Loucy (cell line): ENCODE results near the gene CD300C.

Source experiments
- H2AFZ ChIP-seq: fragments of 200-600 bp; sonication (generic); 2 replicates; pipeline ENCODE4 v1.6.0; 2016; ENCODE audit warnings: antibody characterized with exemption, mild to moderate bottlenecking, low read length, moderate library complexity
- H3F3A ChIP-seq: fragments of 200-600 bp; 2 replicates; pipeline ENCODE4 v1.6.0; 2016; ENCODE audit warnings: antibody characterized with exemption, low read depth, mild to moderate bottlenecking
- H3K27me3 ChIP-seq: fragments of 200-600 bp; sonication (generic); 2 replicates; pipeline ENCODE4 v1.6.1; 2014; ENCODE audit warnings: low read length, mild to moderate bottlenecking; ENCODE audit not compliant: insufficient read depth, poor library complexity, severe bottlenecking
- H3K36me3 ChIP-seq: fragments of 200-600 bp; sonication (generic); 2 replicates; pipeline ENCODE4 v1.6.1; 2016; ENCODE audit warnings: low read length; ENCODE audit not compliant: insufficient read depth
- H3K4me1 ChIP-seq: fragments of 200-600 bp; sonication (generic); 2 replicates; pipeline ENCODE4 v1.5.1; 2014; ENCODE audit warnings: low read length, mild to moderate bottlenecking; ENCODE audit not compliant: insufficient read depth, poor library complexity, severe bottlenecking
- H3K4me2 ChIP-seq: fragments of 200-600 bp; sonication (generic); 2 replicates; pipeline ENCODE4 v1.6.0; 2014; ENCODE audit warnings: antibody characterized with exemption, low read length, low read depth, mild to moderate bottlenecking; ENCODE audit not compliant: poor library complexity, severe bottlenecking
- H3K4me3 ChIP-seq: fragments of 200-600 bp; sonication (generic); 2 replicates; pipeline ENCODE4 v1.5.1; 2014; ENCODE audit warnings: low read length, mild to moderate bottlenecking, mixed read lengths; ENCODE audit not compliant: poor library complexity, severe bottlenecking
- H3K79me2 ChIP-seq: fragments of 200-600 bp; sonication (generic); 2 replicates; pipeline ENCODE4 v1.6.1; 2014; ENCODE audit warnings: low read length; ENCODE audit not compliant: insufficient read depth
- H3K9ac ChIP-seq: fragments of 200-600 bp; sonication (generic); 2 replicates; pipeline ENCODE4 v1.6.0; 2014; ENCODE audit warnings: mild to moderate bottlenecking, low read depth, low read length, moderate library complexity; ENCODE audit not compliant: poor library complexity, severe bottlenecking
- H3K9me2 ChIP-seq: fragments of 200-600 bp; sonication (generic); replicated peaks from 2 replicates; pipeline ENCODE4 v1.6.1; 2016; ENCODE audit warnings: low read depth, low read length, mixed read lengths
- H3K9me3 ChIP-seq: fragments of 200-600 bp; sonication (generic); 2 replicates; pipeline ENCODE4 v1.6.1; 2014; ENCODE audit warnings: mild to moderate bottlenecking, antibody characterized with exemption, low read length, low read depth; ENCODE audit not compliant: insufficient read depth
- H4K20me1 ChIP-seq: fragments of 200-600 bp; sonication (generic); 2 replicates; pipeline ENCODE4 v1.6.0; 2014; ENCODE audit warnings: antibody characterized with exemption, low read length, mild to moderate bottlenecking; ENCODE audit not compliant: insufficient read depth, poor library complexity, severe bottlenecking
- CTCF ChIP-seq: fragments of 200-600 bp; sonication (generic); conservative IDR thresholded peaks from 2 replicates; pipeline ENCODE4 v1.5.1; 2014; ENCODE audit warnings: mild to moderate bottlenecking, antibody characterized with exemption, low read length
- EZH2phosphoT487 ChIP-seq: fragments of 200-600 bp; IDR thresholded peaks from 2 replicates; pipeline ENCODE4 v1.6.1; 2018; ENCODE audit warnings: antibody characterized with exemption, mild to moderate bottlenecking, moderate library complexity, borderline replicate concordance

Gene CD300C

GRCh38 chr17:74568106-74568873 lies 22.4 kb upstream of the CD300C start:
- Histone ChIP-seq H3K79me2 (no peaks in the 10 kb centered on the region), H3K9ac (no peak overlapping the region), H3K9me2 (no peaks in the 10 kb centered on the region), H3K36me3 (no peaks in the 10 kb centered on the region), H3K4me1 (no peaks in the 10 kb centered on the region), H2AFZ (no peak overlapping the region), H3F3A (no peaks in the 10 kb centered on the region), H4K20me1 (no peaks in the 10 kb centered on the region), H3K27me3 (no peaks in the 10 kb centered on the region), H3K4me2 (no peak overlapping the region), H3K9me3 (no peaks in the 10 kb centered on the region), H3K4me3 (no peak overlapping the region)
- TF ChIP-seq CTCF (no peak), EZH2phosphoT487 (no peak)

- H3K9me3 ChIP-seq, result no peaks in the 10 kb centered on the region
- H3K9me2 ChIP-seq, result no peaks in the 10 kb centered on the region
- no peak within 1 kb of the TSS for H3K9ac ChIP-seq
- no peak for TF ChIP-seq EZH2phosphoT487
- TF ChIP-seq CTCF, result no peak
- no peaks in the 10 kb centered on the region for H3K79me2 ChIP-seq
- H3K36me3 ChIP-seq, result no peaks in the 10 kb centered on the region
- H3K4me1 ChIP-seq, result no peaks in the 10 kb centered on the region
- H3K4me3 ChIP-seq, result no peak within 1 kb of the TSS
- no peaks in the 10 kb centered on the region for H4K20me1 ChIP-seq
- H3K4me2 ChIP-seq, result no peak within 1 kb of the TSS
- H3K27me3 ChIP-seq, result no peaks in the 10 kb centered on the region
- no peaks in the 10 kb centered on the region for H3F3A ChIP-seq
- no peak within 1 kb of the TSS for H2AFZ ChIP-seq
Observed at GRCh38 chr17:74567397-74567796, 21.5 kb upstream of the CD300C start, which contains the start of gene CD300H. TSS of gene CD300H (minus strand) at chr17:74567509.

- Histone ChIP-seq H3K79me2 (no peaks in the 10 kb centered on the region), H3K4me3 (no peak overlapping the region), H3K4me1 (no peaks in the 10 kb centered on the region), H4K20me1 (no peaks in the 10 kb centered on the region), H3F3A (no peaks in the 10 kb centered on the region), H3K36me3 (no peaks in the 10 kb centered on the region), H3K4me2 (no peak overlapping the region), H2AFZ (no peak overlapping the region), H3K9ac (no peak overlapping the region), H3K27me3 (no peaks in the 10 kb centered on the region), H3K9me2 (no peaks in the 10 kb centered on the region), H3K9me3 (no peaks in the 10 kb centered on the region)
- TF ChIP-seq CTCF, result peak; percentile 86
- TF ChIP-seq EZH2phosphoT487, result no peak
Observed at GRCh38 chr17:74566132-74566753, 20.3 kb upstream of the CD300C start.
